HG03139 (cell line): ENCODE data around the gene KRTAP2-2.

Source experiments
- ATAC-seq: cut with Tn5 transposase; IDR thresholded peaks from one replicate; pipeline ENCODE4 v1.9.1; 2021; ENCODE audit not compliant: unreplicated experiment

The KRTAP2-2 gene

DNA sequence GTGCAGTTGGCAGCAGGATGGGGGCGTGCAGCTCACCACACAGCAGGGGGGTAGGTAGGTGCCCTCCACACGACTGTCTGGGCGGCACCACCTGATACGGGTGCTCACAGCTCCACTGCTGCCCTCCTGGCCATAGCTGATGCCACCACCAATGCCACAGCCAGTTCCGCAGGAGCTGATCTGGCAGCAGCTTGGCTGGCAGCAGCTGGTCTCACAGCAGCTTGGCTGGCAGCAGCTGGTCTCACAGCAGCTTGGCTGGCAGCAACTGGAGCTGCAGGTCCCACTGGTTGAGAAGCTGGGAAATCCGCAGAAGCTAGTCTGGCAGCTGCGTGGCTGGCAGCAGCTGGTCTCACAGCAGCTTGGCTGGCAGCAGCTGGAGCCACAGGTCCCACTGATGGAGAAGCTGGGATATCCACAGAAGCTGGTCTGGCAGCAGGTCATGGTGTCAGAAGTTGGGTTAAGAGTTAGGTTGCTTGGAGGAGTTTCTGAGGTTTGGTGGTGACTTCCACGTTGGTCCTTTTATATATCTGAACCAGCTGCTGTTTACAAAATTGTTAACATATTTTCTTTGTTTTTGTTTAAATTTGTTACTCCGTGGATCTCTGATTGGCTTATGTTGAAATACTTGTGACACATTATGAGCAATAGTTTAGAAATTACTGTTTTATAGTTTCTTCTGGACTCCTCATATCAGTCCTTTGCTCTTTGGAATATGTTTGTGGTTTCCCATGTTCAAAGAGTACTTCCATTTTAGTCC, 28.1 kb downstream of the KRTAP2-2 start, which contains the start of gene KRTAP1-5:
TSS of gene KRTAP1-5 (minus strand) at position 494 of the 757 bp plus-strand sequence. CDS start at position 441, 53 bp downstream.
- no peak for ATAC-seq

DNA sequence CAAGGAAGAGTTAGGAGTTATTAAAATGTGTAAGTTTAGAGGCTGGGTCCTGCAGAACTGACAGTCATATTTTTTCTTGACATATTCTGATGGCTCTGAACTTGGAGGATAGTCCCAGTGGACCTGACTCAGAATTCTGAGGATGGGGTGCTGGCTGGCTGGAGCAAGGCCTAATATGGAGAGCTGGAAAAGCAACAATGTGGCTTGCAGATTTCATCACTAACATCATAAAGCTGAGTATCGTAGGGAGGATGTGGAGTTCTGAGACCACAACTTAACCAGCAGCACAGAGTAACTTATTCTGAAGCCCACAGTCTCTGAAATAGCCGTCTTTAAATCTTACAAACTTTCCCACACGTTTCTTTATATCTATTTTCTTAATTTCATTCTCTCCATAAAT, 30.3 kb downstream of the KRTAP2-2 start:
- no peak for ATAC-seq

DNA sequence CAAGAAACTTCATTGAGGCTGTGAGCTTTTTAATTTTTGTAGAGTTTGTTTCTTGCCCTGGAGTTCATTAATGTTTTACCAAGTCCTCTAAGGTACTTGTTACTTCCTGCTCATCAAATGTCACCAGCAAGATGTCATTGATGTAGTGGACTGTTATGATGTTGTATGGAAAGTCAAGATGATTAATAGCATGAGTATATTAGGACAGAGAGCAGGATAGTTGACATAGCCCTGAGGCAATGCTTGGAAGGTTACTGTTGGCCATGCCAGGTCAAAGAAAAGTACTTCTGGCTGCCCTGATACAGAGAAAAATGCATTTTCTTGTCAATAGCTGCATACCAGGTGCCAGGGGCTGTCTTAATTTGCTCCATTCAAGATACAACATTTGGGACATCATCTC, 34.7 kb downstream of the KRTAP2-2 start:
- no peak for ATAC-seq

DNA sequence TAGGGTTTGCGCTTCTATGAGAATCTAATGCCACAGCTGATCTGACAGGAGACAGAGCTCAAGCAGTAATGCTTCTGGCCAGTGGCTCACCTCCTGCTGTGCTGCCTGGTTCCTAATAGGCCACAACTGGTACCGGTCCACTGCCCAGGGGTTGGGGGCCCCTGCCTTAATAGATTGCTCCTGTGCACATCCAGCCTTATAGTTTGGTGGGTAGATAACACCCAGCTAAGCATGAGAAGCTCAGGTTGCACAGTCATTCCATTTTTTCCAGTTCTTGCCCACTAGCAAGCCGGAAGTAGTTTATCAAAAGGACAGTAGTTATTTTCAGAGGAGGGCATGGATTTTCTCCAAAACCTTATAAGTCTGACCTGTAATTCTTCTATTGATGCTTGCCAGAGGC, 35.6 kb downstream of the KRTAP2-2 start:
- ATAC-seq = no peak

DNA sequence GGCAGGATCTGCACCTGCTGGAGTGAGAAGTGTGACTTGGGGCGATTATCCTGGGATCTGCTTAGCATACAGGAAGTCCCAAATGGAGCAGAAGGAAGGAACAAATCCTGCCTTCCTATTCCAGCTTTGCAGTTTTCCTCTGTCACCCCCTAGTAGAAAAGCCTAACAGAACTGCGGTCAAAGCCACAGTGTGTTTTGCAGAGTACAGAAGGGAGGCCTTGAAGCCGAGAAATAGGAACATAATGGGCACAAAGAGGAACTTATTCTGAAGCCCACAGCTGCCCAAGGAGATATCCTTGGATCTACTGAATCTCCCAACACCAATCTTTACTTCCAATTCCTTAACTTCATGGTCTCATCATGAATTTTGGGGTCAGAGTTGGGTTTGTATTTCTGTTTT, 36.5 kb downstream of the KRTAP2-2 start:
- no peak for ATAC-seq

DNA sequence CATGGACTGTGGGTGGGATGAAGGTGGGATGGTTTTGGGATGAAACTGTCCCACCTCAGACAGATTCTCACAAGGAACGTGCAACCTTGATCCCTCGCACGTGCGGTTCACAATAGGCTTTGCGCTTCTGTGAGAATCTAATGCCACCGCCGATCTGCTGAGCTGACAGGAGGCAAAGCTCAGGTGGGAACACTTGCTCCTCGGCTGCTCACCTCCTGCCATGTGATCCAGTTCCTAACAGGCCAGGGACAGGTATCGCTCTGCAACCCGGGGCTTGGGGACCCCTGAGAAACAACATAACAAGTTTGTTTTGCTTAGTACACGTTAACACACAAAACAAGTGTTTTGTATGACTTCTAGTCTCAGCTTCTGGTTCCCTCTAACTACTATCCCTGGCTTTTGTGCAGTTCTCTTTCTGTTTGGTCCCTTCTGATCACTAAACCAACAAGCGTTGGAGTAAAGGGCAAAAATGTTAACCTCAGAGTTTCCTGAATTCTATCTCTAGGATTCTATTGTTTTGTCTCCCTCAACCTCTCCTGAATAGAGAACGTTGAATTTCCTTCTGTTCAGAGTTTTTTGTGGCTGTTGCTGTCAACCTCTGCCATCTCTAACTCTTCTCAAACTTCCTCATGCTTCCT, 38.3 kb downstream of the KRTAP2-2 start:
- no peak for ATAC-seq

DNA sequence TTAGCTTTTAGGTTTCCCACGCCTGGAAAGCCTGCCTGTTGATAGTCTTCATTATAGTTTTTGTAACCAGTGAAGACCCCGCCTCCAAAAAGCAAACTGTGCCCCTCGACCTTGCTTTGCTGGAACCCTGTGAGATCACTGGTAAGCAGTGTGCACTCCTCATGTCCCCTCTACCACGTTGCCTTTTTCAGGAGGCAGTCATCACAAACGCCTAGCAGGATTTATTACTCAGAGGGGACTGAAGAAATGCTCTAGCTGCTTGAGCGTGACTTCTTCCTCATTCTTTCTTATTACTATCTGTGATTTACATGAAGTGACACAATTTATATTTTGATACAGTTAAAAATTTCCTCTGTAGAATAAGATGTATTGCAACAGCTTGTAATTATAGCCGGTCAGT, 39.6 kb downstream of the KRTAP2-2 start:
- no peak for ATAC-seq

DNA sequence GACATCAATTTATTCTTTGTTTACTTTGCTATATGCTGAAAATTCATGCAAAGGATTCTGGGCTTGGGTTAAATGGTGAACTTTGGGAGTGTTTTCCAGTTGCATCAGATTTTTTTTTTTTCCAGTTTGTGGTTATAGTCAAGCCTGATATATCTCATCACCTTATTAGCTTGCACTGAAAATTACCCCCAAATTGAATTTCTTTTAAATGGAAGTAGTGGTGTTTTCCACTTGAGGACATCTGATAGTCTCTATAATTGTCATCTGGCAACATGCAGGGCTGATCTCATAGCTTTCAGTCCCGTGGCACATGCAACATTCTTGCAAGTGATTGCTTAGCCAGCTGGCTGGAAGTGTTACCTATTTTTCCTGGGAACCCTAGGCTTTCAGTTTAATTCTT, 41.4 kb downstream of the KRTAP2-2 start:
- no peak for ATAC-seq

DNA sequence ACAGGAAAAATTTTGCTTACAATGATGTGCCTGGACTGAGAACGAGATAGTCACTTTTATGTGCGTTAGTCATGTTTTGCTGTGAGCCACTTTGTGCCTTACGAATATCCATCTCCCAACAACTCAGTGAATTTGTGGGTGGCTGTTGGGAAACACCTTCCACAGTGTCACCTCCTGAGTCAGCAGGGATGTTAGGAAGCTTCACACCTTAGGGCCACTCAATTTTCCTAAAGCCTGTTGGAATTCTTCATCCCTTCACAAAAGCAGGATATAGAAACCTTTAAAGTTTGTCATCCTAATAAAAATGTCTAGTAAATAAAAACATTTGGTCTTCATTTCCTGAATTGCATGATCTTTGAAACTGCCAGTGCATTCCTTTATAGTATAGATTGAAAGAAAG, 41.8 kb downstream of the KRTAP2-2 start:
- no peak for ATAC-seq

DNA sequence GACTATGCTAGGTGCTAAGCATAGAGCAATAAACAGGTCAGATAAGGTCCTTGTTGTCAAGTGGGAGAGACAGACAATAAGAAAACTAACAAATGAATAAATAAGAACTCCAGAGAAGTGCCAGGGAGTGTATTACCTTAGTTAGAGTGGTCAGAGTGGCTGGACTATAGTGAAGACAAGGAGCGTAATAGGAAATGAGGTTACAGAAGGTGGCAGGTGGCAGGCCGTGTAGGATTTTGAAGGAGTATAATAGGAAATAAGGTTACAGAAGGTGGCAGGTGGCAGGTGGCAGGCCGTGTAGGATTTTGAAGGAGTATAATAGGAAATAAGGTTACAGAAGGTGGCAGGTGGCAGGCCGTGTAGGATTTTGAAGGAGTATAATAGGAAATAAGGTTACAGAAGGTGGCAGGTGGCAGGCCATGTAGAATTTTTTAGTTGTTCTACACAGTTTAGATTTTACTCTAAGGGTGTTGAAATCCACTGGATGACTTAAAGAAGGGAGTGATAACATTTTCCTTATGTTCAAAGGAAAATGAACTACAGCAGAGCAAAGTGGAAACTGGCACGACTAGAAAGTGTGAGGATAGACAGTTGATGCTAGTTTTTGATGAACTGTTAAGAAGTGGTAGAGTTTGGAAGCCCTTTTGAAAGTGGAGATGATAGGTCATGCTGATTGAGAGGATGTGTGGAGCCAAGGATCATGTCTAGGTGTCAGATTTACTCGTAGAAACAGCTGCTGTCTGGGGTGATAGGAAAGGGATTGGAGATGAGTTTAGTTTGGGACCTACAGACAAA, 42.5 kb downstream of the KRTAP2-2 start:
- ATAC-seq = no peak

DNA sequence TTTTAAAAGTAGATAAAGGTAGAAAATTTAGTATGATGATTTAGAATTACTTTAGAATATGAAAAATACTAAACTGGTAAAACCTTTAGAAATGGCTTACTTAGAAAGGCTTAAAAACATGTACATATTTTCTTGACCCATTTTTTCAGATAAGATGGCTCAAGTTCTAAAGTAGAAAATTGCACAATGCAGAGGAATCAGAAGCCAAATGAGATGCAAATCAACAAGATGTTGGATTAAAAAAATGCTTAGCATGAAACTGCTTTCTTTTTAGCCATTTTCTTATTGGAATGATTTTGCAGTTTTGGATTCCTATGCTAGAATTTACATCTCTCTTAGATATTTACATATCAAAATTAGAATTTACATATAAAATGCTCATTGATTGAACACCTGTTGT, 44.6 kb downstream of the KRTAP2-2 start:
- ATAC-seq = no peak

DNA sequence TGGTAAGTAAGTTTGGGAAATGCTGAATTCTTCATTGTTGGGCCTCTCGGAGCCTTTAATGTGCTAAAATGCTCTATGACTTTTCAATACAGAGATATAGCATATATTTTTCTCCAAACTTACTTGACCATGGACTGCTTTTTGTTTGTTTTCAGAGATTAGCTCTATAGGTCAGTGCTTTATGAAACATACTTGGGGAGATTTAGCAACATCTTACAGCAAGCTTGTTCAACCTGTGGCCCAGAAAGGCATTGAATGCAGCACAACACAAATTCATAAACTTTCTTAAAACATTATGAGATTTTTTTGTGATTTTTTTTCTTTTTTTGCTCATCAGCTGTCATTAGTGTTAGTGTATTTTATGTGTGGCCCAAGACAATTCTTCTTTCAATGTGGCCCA, 45.1 kb downstream of the KRTAP2-2 start:
- ATAC-seq = no peak

DNA sequence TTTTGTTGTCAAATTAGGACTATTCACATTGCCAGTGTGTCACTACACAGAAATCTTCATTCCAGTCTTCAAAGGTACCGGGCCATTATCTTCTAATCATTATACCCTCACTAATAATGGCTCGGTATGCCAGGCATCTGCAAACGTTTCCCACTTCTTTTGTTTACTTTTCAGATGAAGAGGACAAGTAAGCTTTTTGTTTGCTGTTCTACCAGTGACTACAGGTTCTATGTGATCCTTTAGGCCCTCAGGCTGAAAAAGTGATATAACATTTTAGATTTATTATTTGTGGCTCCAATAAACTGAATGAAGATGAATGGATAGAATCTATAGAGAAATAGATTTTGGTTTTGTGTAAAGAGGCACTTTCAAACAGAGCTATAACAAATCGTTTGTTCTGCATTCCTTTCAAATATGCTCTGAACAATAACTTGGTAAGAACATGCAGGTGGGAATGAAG, 45.7 kb downstream of the KRTAP2-2 start:
- ATAC-seq = no peak

DNA sequence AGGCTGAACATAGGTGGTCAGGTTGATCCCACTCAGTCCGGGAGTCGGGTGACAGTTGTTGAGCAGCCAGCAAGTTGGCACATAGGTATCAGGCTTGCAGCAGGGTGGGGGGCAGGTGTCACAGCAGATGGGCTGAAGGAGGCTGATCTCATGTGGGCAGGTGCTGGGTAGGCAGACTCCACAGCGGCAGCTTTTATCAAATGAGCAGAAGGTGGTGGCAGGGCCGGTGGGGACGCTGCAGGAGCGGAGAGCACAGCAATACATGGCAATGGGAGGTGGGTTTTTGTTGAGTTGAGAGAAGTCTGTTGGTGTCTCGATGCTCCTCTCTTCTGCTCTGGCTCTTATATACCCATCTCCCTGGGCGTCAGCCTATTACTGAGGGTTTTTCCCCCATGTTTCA, 46.2 kb downstream of the KRTAP2-2 start, which contains the start of gene KRTAP3-1:
TSS of gene KRTAP3-1 (minus strand) at position 318 of the 400 bp plus-strand sequence. CDS start at position 264, 54 bp downstream.
- ATAC-seq = no peak
